HepG2 (cell line): ENCODE results near the gene KRT71. TPM values are rescaled to one million over a fixed set of nuclear protein-coding genes. Genes with fewer than 3 reads are reported as not detected.

Experiments used
- ATAC-seq: fragments of 200-7000 bp; cut with Tn5 transposase; 3 replicates; pipeline ENCODE4 v1.9.1; 2020; ENCODE audit warnings: mild to moderate bottlenecking, moderate library complexity
- BruUV-seq: library from RNA; stranded (reverse); fragments of 400-500 nt; replicated peaks from 2 replicates; lab custom pipeline; 2021; lab: Mats Ljungman, UMichigan
- CTCF ChIA-PET: fragments of 300-600 bp; formaldehyde crosslinking; extraction: SDS; loops from one replicate; lab custom pipeline; 2021; ENCODE audit warnings: low total read pairs, inconsistent platforms, low intra/inter-chr PET ratio; lab: Yijun Ruan, JAX
- POLR2A ChIA-PET: fragments of 350-600 bp; sonication (Branson Sonifier 250); formaldehyde crosslinking; loops from one replicate; lab custom pipeline; 2020; ENCODE audit warnings: antibody characterized with exemption, inconsistent platforms; lab: Yijun Ruan, JAX
- DNase-seq: peaks from one replicate; pipeline ENCODE4 v3.0.0-alpha.2; 2015; ENCODE audit warnings: low spot score
- FAIRE-seq: peaks from 3 replicates; lab custom pipeline; 2011; peaks lifted over from hg19 to GRCh38; lab: Jason Lieb, UNC
- H2AFZ ChIP-seq: one replicate; pipeline ENCODE4 v1.6.1; 2011; ENCODE audit warnings: low read length, inconsistent platforms
- H3K27ac ChIP-seq: fragments of 300-600 bp; 3 replicates; pipeline ENCODE4 v1.8.0; 2011; ENCODE audit warnings: mixed run types, mild to moderate bottlenecking, mixed read lengths, low read length, inconsistent platforms; ENCODE audit not compliant: insufficient read depth; ENCODE audit errors: extremely low read length
- H3K27me3 ChIP-seq, 2 experiments: fragments of 200-600 bp in 1 of 2; 2 replicates in 1 of 2; 3 replicates in 1 of 2; pipeline versions ENCODE4 v1.6.0 to v1.8.0; 2011; ENCODE audit warnings: low read length in 2 of 2, mild to moderate bottlenecking in 2 of 2, moderate library complexity in 2 of 2, inconsistent platforms in 1 of 2; ENCODE audit not compliant: insufficient read depth in 2 of 2, control insufficient read depth in 1 of 2
- H3K36me3 ChIP-seq, 2 experiments: fragments of 200-600 bp in 1 of 2; replicated peaks in 1 of 2; 2 replicates in 1 of 2; 3 replicates in 1 of 2; pipeline versions ENCODE4 v1.5.1 to v1.8.0; 2011; ENCODE audit warnings: low read length in 2 of 2, inconsistent platforms in 1 of 2; ENCODE audit not compliant: insufficient read depth in 2 of 2, control insufficient read depth in 1 of 2
- H3K4me1 ChIP-seq: 2 replicates; pipeline ENCODE4 v1.5.1; 2012; ENCODE audit warnings: low read length, inconsistent platforms; ENCODE audit not compliant: insufficient read depth
- H3K4me2 ChIP-seq: 2 replicates; pipeline ENCODE4 v1.6.0; 2011; ENCODE audit warnings: low read depth, low read length, inconsistent platforms
- H3K4me3 ChIP-seq, 3 experiments: fragments of 200-600 bp in 1 of 3; sonication (generic), shearing (Covaris generic) in 1 of 3; replicated peaks in 1 of 3; 2 replicates each; pipeline ENCODE4 v1.5.1; 2011 to 2016; ENCODE audit warnings: low read length in 3 of 3, inconsistent platforms in 2 of 3, low read depth in 2 of 3, mild to moderate bottlenecking in 2 of 3, control low read depth in 1 of 3, mixed read lengths in 1 of 3; ENCODE audit not compliant: insufficient read depth in 1 of 3
- H3K79me2 ChIP-seq: one replicate; pipeline ENCODE4 v1.6.1; 2011; ENCODE audit warnings: low read length, inconsistent platforms; ENCODE audit not compliant: insufficient read depth
- H3K9ac ChIP-seq: 2 replicates; pipeline ENCODE4 v1.6.0; 2011; ENCODE audit warnings: mild to moderate bottlenecking, low read depth, low read length, inconsistent platforms; ENCODE audit not compliant: insufficient read depth
- H3K9me3 ChIP-seq: 2 replicates; pipeline ENCODE4 v1.5.1; 2012; ENCODE audit warnings: mild to moderate bottlenecking, low read length
- H4K20me1 ChIP-seq: 2 replicates; pipeline ENCODE4 v1.6.0; 2011; ENCODE audit warnings: inconsistent platforms, mild to moderate bottlenecking, low read length, moderate library complexity; ENCODE audit not compliant: insufficient read depth
- CREM ChIP-seq, 2 experiments: sonication (generic) in 1 of 2; formaldehyde crosslinking in 1 of 2; IDR thresholded peaks; 2 replicates each; pipeline versions ENCODE4 v1.4.0 to v1.6.1; 2016 to 2020; ENCODE audit warnings: antibody characterized with exemption in 1 of 2, mild to moderate bottlenecking in 1 of 2, missing genetic modification reagents in 1 of 2
- HMG20A ChIP-seq: IDR thresholded peaks from 2 replicates; pipeline ENCODE4 v1.6.1; 2016; ENCODE audit warnings: borderline replicate concordance
- HNRNPL ChIP-seq: fragments of 200-400 bp; formaldehyde crosslinking; IDR thresholded peaks from 2 replicates; pipeline ENCODE4 v1.6.1; 2017; ENCODE audit warnings: mild to moderate bottlenecking, low read depth, low read length
- JUN ChIP-seq: sonication (generic); formaldehyde crosslinking; IDR thresholded peaks from 2 replicates; pipeline ENCODE4 v1.4.0; 2020; ENCODE audit warnings: mild to moderate bottlenecking, missing genetic modification reagents
- RFX3 ChIP-seq: IDR thresholded peaks from 2 replicates; pipeline ENCODE4 v1.6.1; 2016; ENCODE audit warnings: missing biosample characterization, missing genetic modification reagents
- ZNF460 ChIP-seq: sonication (generic); formaldehyde crosslinking; IDR thresholded peaks from 2 replicates; pipeline ENCODE4 v1.5.1; 2020; ENCODE audit warnings: missing genetic modification reagents, mild to moderate bottlenecking, borderline replicate concordance
- ZNF572 ChIP-seq: sonication (generic); formaldehyde crosslinking; IDR thresholded peaks from 2 replicates; pipeline ENCODE4 v1.5.1; 2020; ENCODE audit warnings: mild to moderate bottlenecking, missing genetic modification reagents
- ZNF766 ChIP-seq: sonication (generic); formaldehyde crosslinking; IDR thresholded peaks from 2 replicates; pipeline ENCODE4 v1.5.0; 2020; ENCODE audit warnings: missing genetic modification reagents, borderline replicate concordance
- ZNF839 ChIP-seq: sonication (generic); formaldehyde crosslinking; IDR thresholded peaks from 2 replicates; pipeline ENCODE4 v1.4.0; 2020; ENCODE audit warnings: missing genetic modification reagents, mild to moderate bottlenecking, borderline replicate concordance
- WGBS: methylation state at CpG from one replicate; pipeline ENCODE4 v1.1.6; 2017; ENCODE audit warnings: low lambda C conversion rate; 5-methylcytosine and 5-hydroxymethylcytosine counted together
- in situ Hi-C: cut with HindIII; loops from 2 replicates; pipeline ENCODE4 v1.10.0; 2017; ENCODE audit warnings: low pct_unique_long_range_greater_than_20kb; ENCODE audit not compliant: extremely low pct_ligation_motif_present
- intact Hi-C: fragments of 100-400 bp; cut with micrococcal nuclease; formaldehyde crosslinking; loops from one replicate; pipeline ENCODE4 v1.10.0; 2022; ENCODE audit not compliant: unreplicated experiment
- polyA plus RNA-seq, 8 experiments: library from polyadenylated mRNA; depleted of rRNA in 3 of 8; stranded (reverse) in 7 of 8; unstranded in 1 of 8; fragments of >200 nt; fragmentation: Illumina TruSeq in 4 of 8; extraction: Trizol in 4 of 8; gene quantifications; 2 replicates each; pipeline versions ENCODE4 v1.2.1 to v1.2.3, GENCODE V29; 2011 to 2016; ENCODE audit warnings: low read depth in 4 of 8, missing spikeins in 1 of 8, mixed read lengths in 1 of 8; ENCODE audit not compliant: insufficient read depth in 1 of 8
- total RNA-seq, 5 experiments: library from RNA; depleted of rRNA; stranded (reverse); fragments of >200 nt; fragmentation: Illumina TruSeq; extraction: Trizol; gene quantifications; 2 replicates each; pipeline ENCODE4 v1.2.3, GENCODE V29; 2016; ENCODE audit warnings: low read depth in 1 of 5
- TF ChIP-seq, protein P1 (sequence below): IDR thresholded peaks from 2 replicates; pipeline ENCODE4 v1.6.1; 2016; ENCODE audit warnings: missing compliant biosample characterization, missing genetic modification reagents, borderline replicate concordance
- TF ChIP-seq, protein P2 (sequence below): sonication (generic); formaldehyde crosslinking; IDR thresholded peaks from 2 replicates; pipeline ENCODE4 v1.8.1; 2023; ENCODE audit warnings: mild to moderate bottlenecking, missing genetic modification reagents, borderline replicate concordance
- TF ChIP-seq, protein P3 (sequence below): IDR thresholded peaks from 2 replicates; pipeline ENCODE4 v1.6.1; 2018; ENCODE audit warnings: missing genetic modification reagents, mild to moderate bottlenecking, missing compliant biosample characterization
- TF ChIP-seq, protein P4 (sequence below): sonication (generic); formaldehyde crosslinking; IDR thresholded peaks from 2 replicates; pipeline ENCODE4 v1.4.0; 2020; ENCODE audit warnings: mild to moderate bottlenecking, missing genetic modification reagents
- TF ChIP-seq, protein P5 (sequence below): sonication (generic); formaldehyde crosslinking; IDR thresholded peaks from 2 replicates; pipeline ENCODE4 v1.5.0; 2020; ENCODE audit warnings: missing genetic modification reagents, mild to moderate bottlenecking, borderline replicate concordance
- TF ChIP-seq, protein P6 (sequence below): sonication (generic); formaldehyde crosslinking; IDR thresholded peaks from 2 replicates; pipeline ENCODE4 v1.4.0; 2020; ENCODE audit warnings: mild to moderate bottlenecking, missing genetic modification reagents, borderline replicate concordance
- TF ChIP-seq, protein P7 (sequence below), 2 experiments: sonication (generic) in 1 of 2; formaldehyde crosslinking in 1 of 2; IDR thresholded peaks; 2 replicates each; pipeline versions ENCODE4 v1.5.1 to v1.6.1; 2011 to 2020; ENCODE audit warnings: borderline replicate concordance in 1 of 2, low read depth in 1 of 2, low read length in 1 of 2, mild to moderate bottlenecking in 1 of 2, missing genetic modification reagents in 1 of 2, moderate library complexity in 1 of 2

KRT71 gene
- total and polyA plus RNA-seq, 2 of the 13 experiments (the other 11 are each of a cell fraction or from before 2014, with no cell fraction given), result not detected

DNA sequence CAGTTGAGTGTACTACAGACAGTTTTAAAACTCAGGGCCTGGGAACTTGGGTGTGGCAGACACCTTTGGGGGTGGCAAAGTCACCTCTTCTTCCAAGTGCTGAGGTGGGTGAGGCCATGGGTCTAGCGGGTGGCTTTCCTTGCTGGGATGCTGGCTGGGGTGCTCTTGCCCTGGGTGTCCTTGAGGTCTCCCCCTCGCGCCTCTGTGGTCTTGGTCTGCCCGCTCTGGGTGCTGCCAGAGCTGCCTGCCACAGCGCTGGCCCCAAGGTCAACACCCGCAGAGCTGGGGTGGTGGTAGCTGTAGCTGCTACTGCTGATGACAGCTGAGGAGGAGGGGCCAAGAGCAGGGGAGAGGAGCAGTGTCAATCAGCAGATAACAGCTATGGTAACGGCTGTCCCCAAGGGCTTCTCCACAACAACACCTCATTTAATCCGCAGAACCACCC lies 13.9 kb upstream of the KRT71 start:
- ATAC-seq, result no peak
- no TSS peak for BruUV-seq
- in situ Hi-C loops, result no loop called here
- WGBS, result 0% methylated on average over 1 of the region's 8 CpGs
- H3K4me1 ChIP-seq, result no peaks in the 10 kb centered on the region
- H3K4me3 ChIP-seq, result no peak overlapping the region
- ChIA-PET POLR2A (no interaction called here), CTCF (no interaction called here)
- H3K27me3 ChIP-seq, result peaks cover 13 to 47% of the 10 kb centered on the region in 2 experiments; a peak in 4 of 5 replicates
- no peak for DNase-seq
- no peaks in the 10 kb centered on the region for H3K36me3 ChIP-seq
- no peak overlapping the region for H3K9ac ChIP-seq
- no peak overlapping the region for H2AFZ ChIP-seq
- no peaks in the 10 kb centered on the region for H3K79me2 ChIP-seq
- H4K20me1 ChIP-seq, result no peaks in the 10 kb centered on the region
- intact Hi-C loops, result no loop called here
- H3K27ac ChIP-seq, result no peak overlapping the region
- FAIRE-seq, result no peak
- no peak overlapping the region for H3K4me2 ChIP-seq
- H3K9me3 ChIP-seq, result no peaks in the 10 kb centered on the region
- TF ChIP-seq ZNF572 (CRISPR knock-in tag), result no peak
- TF ChIP-seq, protein P1, sequence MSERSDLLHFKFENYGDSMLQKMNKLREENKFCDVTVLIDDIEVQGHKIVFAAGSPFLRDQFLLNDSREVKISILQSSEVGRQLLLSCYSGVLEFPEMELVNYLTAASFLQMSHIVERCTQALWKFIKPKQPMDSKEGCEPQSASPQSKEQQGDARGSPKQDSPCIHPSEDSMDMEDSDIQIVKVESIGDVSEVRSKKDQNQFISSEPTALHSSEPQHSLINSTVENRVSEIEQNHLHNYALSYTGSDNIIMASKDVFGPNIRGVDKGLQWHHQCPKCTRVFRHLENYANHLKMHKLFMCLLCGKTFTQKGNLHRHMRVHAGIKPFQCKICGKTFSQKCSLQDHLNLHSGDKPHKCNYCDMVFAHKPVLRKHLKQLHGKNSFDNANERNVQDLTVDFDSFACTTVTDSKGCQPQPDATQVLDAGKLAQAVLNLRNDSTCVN (CRISPR knock-in tag), result no peak
- TF ChIP-seq, protein P2, sequence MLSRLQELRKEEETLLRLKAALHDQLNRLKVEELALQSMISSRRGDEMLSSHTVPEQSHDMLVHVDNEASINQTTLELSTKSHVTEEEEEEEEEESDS (CRISPR knock-in tag), result no peak
- TF ChIP-seq, protein P3, sequence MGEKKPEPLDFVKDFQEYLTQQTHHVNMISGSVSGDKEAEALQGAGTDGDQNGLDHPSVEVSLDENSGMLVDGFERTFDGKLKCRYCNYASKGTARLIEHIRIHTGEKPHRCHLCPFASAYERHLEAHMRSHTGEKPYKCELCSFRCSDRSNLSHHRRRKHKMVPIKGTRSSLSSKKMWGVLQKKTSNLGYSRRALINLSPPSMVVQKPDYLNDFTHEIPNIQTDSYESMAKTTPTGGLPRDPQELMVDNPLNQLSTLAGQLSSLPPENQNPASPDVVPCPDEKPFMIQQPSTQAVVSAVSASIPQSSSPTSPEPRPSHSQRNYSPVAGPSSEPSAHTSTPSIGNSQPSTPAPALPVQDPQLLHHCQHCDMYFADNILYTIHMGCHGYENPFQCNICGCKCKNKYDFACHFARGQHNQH (CRISPR knock-in tag), result no peak
- no peak for TF ChIP-seq HNRNPL
- TF ChIP-seq, protein P4, sequence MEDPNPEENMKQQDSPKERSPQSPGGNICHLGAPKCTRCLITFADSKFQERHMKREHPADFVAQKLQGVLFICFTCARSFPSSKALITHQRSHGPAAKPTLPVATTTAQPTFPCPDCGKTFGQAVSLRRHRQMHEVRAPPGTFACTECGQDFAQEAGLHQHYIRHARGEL (CRISPR knock-in tag), result no peak
- TF ChIP-seq, protein P5, sequence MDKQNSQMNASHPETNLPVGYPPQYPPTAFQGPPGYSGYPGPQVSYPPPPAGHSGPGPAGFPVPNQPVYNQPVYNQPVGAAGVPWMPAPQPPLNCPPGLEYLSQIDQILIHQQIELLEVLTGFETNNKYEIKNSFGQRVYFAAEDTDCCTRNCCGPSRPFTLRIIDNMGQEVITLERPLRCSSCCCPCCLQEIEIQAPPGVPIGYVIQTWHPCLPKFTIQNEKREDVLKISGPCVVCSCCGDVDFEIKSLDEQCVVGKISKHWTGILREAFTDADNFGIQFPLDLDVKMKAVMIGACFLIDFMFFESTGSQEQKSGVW (CRISPR knock-in tag), result no peak
- no peak for TF ChIP-seq ZNF839
- TF ChIP-seq CREM (IDR thresholded peaks at IDR 0.05), result no peak
- TF ChIP-seq CREM (CRISPR knock-in tag; IDR thresholded peaks at IDR 0.05), result no peak
- TF ChIP-seq, protein P6, sequence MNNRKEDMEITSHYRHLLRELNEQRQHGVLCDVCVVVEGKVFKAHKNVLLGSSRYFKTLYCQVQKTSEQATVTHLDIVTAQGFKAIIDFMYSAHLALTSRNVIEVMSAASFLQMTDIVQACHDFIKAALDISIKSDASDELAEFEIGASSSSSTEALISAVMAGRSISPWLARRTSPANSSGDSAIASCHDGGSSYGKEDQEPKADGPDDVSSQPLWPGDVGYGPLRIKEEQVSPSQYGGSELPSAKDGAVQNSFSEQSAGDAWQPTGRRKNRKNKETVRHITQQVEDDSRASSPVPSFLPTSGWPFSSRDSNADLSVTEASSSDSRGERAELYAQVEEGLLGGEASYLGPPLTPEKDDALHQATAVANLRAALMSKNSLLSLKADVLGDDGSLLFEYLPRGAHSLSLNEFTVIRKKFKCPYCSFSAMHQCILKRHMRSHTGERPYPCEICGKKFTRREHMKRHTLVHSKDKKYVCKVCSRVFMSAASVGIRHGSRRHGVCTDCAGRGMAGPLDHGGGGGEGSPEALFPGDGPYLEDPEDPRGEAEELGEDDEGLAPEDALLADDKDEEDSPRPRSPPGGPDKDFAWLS (CRISPR knock-in tag), result no peak
- no peak for TF ChIP-seq ZNF460
- TF ChIP-seq JUN (CRISPR knock-in tag), result no peak
- TF ChIP-seq, protein P7, sequence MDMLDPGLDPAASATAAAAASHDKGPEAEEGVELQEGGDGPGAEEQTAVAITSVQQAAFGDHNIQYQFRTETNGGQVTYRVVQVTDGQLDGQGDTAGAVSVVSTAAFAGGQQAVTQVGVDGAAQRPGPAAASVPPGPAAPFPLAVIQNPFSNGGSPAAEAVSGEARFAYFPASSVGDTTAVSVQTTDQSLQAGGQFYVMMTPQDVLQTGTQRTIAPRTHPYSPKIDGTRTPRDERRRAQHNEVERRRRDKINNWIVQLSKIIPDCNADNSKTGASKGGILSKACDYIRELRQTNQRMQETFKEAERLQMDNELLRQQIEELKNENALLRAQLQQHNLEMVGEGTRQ (IDR thresholded peaks at IDR 0.05; ENCODE audit: low read depth, low read length), result no peak
- TF ChIP-seq, protein P7 (CRISPR knock-in tag; IDR thresholded peaks at IDR 0.05; ENCODE audit: borderline replicate concordance), result no peak
- no peak for TF ChIP-seq RFX3 (CRISPR knock-in tag)
- TF ChIP-seq HMG20A (CRISPR knock-in tag), result no peak
- no peak for TF ChIP-seq ZNF766 (CRISPR knock-in tag)
